K562 (cell line): ENCODE measurements around the gene RUFY2. TPM values are rescaled to one million over a fixed set of nuclear protein-coding genes. Genes with fewer than 3 reads are reported as not detected.
A peak's percentile ranks its signal among the peaks of the same experiment; 100 is the strongest.

ENCODE experiments used
- ARID1B ChIP-seq: fragments of 450-650 bp; IDR thresholded peaks from 2 replicates; pipeline ENCODE4 v1.6.1; 2016; ENCODE audit warnings: antibody characterized with exemption, mild to moderate bottlenecking, inconsistent platforms
- ATF7 ChIP-seq: fragments of 450-650 bp; IDR thresholded peaks from 2 replicates; pipeline ENCODE4 v1.7.1; 2014; ENCODE audit warnings: mild to moderate bottlenecking, moderate library complexity
- CC2D1A ChIP-seq: fragments of 450-650 bp; IDR thresholded peaks from 2 replicates; pipeline ENCODE4 v1.6.1; 2017; ENCODE audit warnings: mild to moderate bottlenecking
- CEBPG ChIP-seq, 3 experiments: fragments of 200-800 bp in 1 of 3; sonication (Bioruptor generic) in 1 of 3; sonication (generic) in 1 of 3; formaldehyde crosslinking in 1 of 3; IDR thresholded peaks in 2 of 3; conservative IDR thresholded peaks in 1 of 3; 2 replicates each; pipeline versions ENCODE4 v1.6.1 to v1.8.0; 2016 to 2022; ENCODE audit warnings: missing compliant biosample characterization in 2 of 3, missing genetic modification characterization in 2 of 3, mild to moderate bottlenecking in 1 of 3, missing genetic modification reagents in 1 of 3
- CHD2 ChIP-seq: IDR thresholded peaks from 2 replicates; pipeline ENCODE4 v1.6.1; 2011; ENCODE audit warnings: low read depth, low read length
- DDX20 ChIP-seq: fragments of 450-650 bp; IDR thresholded peaks from 2 replicates; pipeline ENCODE4 v1.6.1; 2016; ENCODE audit warnings: missing genetic modification characterization, low read depth, mild to moderate bottlenecking, missing compliant biosample characterization, moderate library complexity
- HDAC2 ChIP-seq: fragments of 450-650 bp; IDR thresholded peaks from 2 replicates; pipeline ENCODE4 v1.6.1; 2016; ENCODE audit warnings: mild to moderate bottlenecking
- MYC ChIP-seq, 2 experiments: fragments of 250-450 bp in 1 of 2; sonication (Bioruptor Pico) in 1 of 2; IDR thresholded peaks; 2 replicates each; pipeline versions ENCODE4 v1.5.1 to v1.6.1; 2012 to 2021; ENCODE audit warnings: low read depth in 2 of 2, borderline replicate concordance in 1 of 2, improper control_type of control experiment in 1 of 2, low read length in 1 of 2, mild to moderate bottlenecking in 1 of 2, moderate library complexity in 1 of 2
- NFRKB ChIP-seq: fragments of 450-650 bp; IDR thresholded peaks from 2 replicates; pipeline ENCODE4 v1.6.1; 2016; ENCODE audit warnings: low read depth
- NFYB ChIP-seq: IDR thresholded peaks from 2 replicates; pipeline ENCODE4 v1.6.1; 2011; ENCODE audit warnings: mild to moderate bottlenecking, moderate library complexity; ENCODE audit not compliant: insufficient read length; ENCODE audit errors: extremely low read depth
- POLR2H ChIP-seq: IDR thresholded peaks from 2 replicates; pipeline ENCODE4 v1.6.1; 2016; ENCODE audit warnings: missing genetic modification characterization, low read depth, mild to moderate bottlenecking, control low read depth, missing compliant biosample characterization, moderate library complexity
- REST ChIP-seq, 2 experiments: fragments of 450-650 bp; formaldehyde crosslinking in 1 of 2; IDR thresholded peaks; 2 replicates each; pipeline versions ENCODE4 v1.4.0 to v1.6.1; 2014 to 2020; ENCODE audit warnings: mild to moderate bottlenecking in 2 of 2, borderline replicate concordance in 1 of 2, low read depth in 1 of 2
- SMARCA5 ChIP-seq: fragments of 450-650 bp; IDR thresholded peaks from 2 replicates; pipeline ENCODE4 v1.6.1; 2016
- SRF ChIP-seq, 2 experiments: fragments of 250-450, 450-650 bp in 1 of 2; sonication (Bioruptor Pico) in 1 of 2; sonication (generic) in 1 of 2; formaldehyde crosslinking; IDR thresholded peaks; 2 replicates each; pipeline versions ENCODE4 v1.5.0 to v1.5.1; 2020 to 2022; ENCODE audit warnings: mild to moderate bottlenecking in 1 of 2, missing genetic modification reagents in 1 of 2
- ZNF175 ChIP-seq: fragments of 200-800 bp; sonication (Bioruptor generic); IDR thresholded peaks from 2 replicates; pipeline ENCODE4 v1.6.1; 2016; ENCODE audit warnings: low read depth, mild to moderate bottlenecking, missing genetic modification characterization, missing compliant biosample characterization
- ZNF274 ChIP-seq: IDR thresholded peaks from 2 replicates; pipeline ENCODE4 v1.6.1; 2011; ENCODE audit warnings: low read depth, mild to moderate bottlenecking, low read length, moderate library complexity, borderline replicate concordance
- polyA plus RNA-seq, 8 experiments: library from polyadenylated mRNA; depleted of rRNA in 4 of 8; stranded (reverse) in 5 of 8; unstranded in 3 of 8; fragments of >200 nt; fragmentation: Nextera tagmentation in 2 of 8; fragmentation: Illumina TruSeq in 1 of 8; extraction: Ambion mirVana in 2 of 8; extraction: Trizol in 1 of 8; gene quantifications; 2 replicates each; pipeline versions ENCODE4 v1.2.1 to v1.2.3, GENCODE V29; 2011 to 2014; ENCODE audit warnings: inconsistent platforms in 1 of 8, missing spikeins in 1 of 8
- total RNA-seq, 7 experiments: library from RNA; depleted of rRNA in 6 of 7; stranded (reverse); fragments of >200 nt in 6 of 7; fragmentation: Illumina TruSeq in 2 of 7; extraction: Trizol in 2 of 7; gene quantifications; 2 replicates each; pipeline versions ENCODE4 v1.2.1 to v1.2.3, GENCODE V29; 2011 to 2021; ENCODE audit warnings: low replicate concordance in 1 of 7
- TF ChIP-seq, protein P1 (sequence below): fragments of 450-650 bp; IDR thresholded peaks from 2 replicates; pipeline ENCODE4 v1.6.1; 2014; ENCODE audit warnings: low read depth, mild to moderate bottlenecking, moderate library complexity, borderline replicate concordance

The RUFY2 gene
- total and polyA plus RNA-seq, 9 of the 15 experiments (the other 6 are each of a cell fraction or from before 2014, with no cell fraction given), result 3.7 to 20.1 (median 12.6) TPM

- TF ChIP-seq CEBPG (CRISPR knock-in tag; IDR thresholded peaks at IDR 0.05) (peak; percentile 16; the same call in 1 of the 2 replicates), CEBPG (tag; conservative IDR thresholded peaks at IDR 0.05 in 1 of 2, IDR thresholded peaks at IDR 0.05 in 1 of 2) (peak; percentile 44 to 81; a peak in 3 of 4 replicates), REST (IDR thresholded peaks at IDR 0.05; ENCODE audit: borderline replicate concordance) (peak; percentile 10; the same call in 1 of the 2 replicates), REST (CRISPR knock-in tag; IDR thresholded peaks at IDR 0.05; ENCODE audit: low read depth) (no peak), MYC (IDR thresholded peaks at IDR 0.05; ENCODE audit: low read depth, low read length) (0 out of 2 replicates have a peak, but pooled peaks have one; percentile 10), MYC (CRISPR knock-in tag; IDR thresholded peaks at IDR 0.05; ENCODE audit: borderline replicate concordance, low read depth) (no peak), CC2D1A (no peak), ATF7 (peak; percentile 16; the same call in 1 of the 2 replicates), POLR2H (tag) (peak; percentile 64), SMARCA5 (0 out of 2 replicates have a peak, but pooled peaks have one; percentile 11), DDX20 (tag) (no peak), CHD2 (no peak), NFRKB (peak; percentile 14; the same call in 1 of the 2 replicates), NFYB (no peak), ZNF175 (CRISPR knock-in tag) (peak; percentile 42; the same call in 1 of the 2 replicates), ZNF274 (no peak), HDAC2 (0 out of 2 replicates have a peak, but pooled peaks have one; percentile 21), SRF (CRISPR knock-in tag; IDR thresholded peaks at IDR 0.05) (no peak), ARID1B (peak; percentile 63; the same call in 1 of the 2 replicates)
- TF ChIP-seq, protein P1, sequence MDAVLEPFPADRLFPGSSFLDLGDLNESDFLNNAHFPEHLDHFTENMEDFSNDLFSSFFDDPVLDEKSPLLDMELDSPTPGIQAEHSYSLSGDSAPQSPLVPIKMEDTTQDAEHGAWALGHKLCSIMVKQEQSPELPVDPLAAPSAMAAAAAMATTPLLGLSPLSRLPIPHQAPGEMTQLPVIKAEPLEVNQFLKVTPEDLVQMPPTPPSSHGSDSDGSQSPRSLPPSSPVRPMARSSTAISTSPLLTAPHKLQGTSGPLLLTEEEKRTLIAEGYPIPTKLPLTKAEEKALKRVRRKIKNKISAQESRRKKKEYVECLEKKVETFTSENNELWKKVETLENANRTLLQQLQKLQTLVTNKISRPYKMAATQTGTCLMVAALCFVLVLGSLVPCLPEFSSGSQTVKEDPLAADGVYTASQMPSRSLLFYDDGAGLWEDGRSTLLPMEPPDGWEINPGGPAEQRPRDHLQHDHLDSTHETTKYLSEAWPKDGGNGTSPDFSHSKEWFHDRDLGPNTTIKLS, result no peak
Observed at GRCh38 chr10:68408898-68409518, 1.9 kb upstream of the RUFY2 start (continued).
